ENCODE measurements around the gene PARP4.
"Not testable (repeated sequence)": the region's sequence is repeated elsewhere in the genome, so short reads cannot be mapped to it uniquely, and the experiment has no call there.

GRCh38 chr13:24391771-24392683, 120.6 kb downstream of the PARP4 start:
- not testable (repeated sequence) for TF ChIP-seq CTCF (IDR thresholded peaks at IDR 0.05); POLR2AphosphoS5 (IDR thresholded peaks at IDR 0.05); POLR2A (IDR thresholded peaks at IDR 0.05; ENCODE audit: low read depth)

All from esophagus muscularis mucosa (tissue), 3 donors.